ENCODE measurements around the gene MLIP.

Gene MLIP

DNA sequence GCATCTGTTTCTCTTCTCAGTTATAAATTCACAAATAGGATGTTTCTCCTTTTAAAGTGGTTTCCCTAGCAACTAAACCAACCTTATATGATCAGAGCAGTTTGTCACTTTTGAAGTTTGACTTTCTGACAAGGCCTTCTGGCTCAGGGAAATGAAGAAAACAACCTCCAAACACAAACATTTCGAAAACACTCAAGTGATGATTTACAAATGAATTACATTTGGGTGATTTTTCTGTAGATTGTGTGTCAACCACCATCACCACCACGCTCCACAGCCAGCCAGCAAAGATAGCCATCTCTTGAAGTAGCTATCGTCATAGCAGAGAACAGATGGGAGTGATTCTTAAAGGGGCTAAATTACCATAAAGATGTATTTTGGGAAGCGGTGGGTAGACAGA, 16.5 kb upstream of the MLIP start:
- in situ Hi-C loops (cut with HindIII; ENCODE audit: low sequenced_read_pairs): no loop called here

DNA sequence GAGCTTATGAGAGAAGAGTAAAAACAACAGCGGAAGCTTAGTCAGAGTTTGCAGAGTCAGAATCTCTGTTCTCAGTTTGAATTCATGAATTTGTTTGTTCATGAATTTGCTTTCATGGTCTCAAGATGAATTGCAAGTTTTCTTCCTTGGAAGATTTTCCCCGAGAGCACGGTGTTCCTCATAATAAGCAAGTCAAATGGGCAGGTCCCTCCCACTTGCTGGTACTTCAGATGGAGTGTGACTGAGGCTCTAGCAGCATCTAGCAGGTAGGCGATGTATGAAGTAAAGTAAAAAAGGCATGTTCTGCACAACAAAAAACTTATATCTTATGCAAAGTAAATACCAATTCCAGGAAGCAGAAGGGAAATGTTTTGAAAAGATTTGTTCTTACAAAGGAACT, 15.5 kb upstream of the MLIP start:
- in situ Hi-C loops (cut with HindIII; ENCODE audit: low sequenced_read_pairs): no loop called here

DNA sequence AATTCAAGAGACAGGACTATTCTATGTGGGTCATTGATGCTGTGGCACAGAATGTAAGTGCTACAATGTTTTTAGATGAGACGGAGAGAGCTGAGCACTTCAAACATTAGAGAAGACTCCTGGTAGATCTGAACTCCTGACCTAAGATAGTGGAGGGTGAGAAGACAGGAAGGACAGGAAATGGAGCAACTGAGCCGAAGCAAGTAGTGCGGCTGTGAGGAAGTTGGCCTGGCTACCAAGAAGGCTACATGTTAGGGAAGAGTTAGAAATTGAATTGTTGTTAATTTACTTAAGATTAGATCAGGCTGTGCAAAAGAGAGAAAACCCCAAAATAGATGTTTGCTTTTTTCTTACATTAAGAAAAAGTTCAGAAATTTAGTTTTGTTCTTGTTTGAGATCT, 14.4 kb upstream of the MLIP start:
- in situ Hi-C loops (cut with HindIII; ENCODE audit: low sequenced_read_pairs): no loop called here

DNA sequence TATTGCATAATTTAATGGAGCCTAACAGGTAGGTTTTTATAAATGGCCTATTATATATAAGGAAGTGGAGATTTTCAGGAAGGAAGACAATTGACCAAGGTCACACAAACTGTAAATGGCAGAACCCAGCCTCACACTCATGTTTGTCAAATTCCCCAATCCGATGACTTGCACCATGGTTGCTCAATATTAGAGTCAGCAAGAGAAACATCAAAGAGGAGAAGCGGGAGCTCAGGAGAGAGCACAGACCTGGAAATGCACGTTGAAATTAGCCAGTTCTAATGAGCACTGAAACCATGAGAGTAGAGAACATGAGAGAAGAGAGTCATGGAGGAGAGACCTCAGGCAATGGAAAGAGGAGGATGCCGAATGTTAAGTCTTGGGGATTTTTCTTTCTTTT, 13.5 kb upstream of the MLIP start:
- in situ Hi-C loops (cut with HindIII; ENCODE audit: low sequenced_read_pairs): no loop called here

DNA sequence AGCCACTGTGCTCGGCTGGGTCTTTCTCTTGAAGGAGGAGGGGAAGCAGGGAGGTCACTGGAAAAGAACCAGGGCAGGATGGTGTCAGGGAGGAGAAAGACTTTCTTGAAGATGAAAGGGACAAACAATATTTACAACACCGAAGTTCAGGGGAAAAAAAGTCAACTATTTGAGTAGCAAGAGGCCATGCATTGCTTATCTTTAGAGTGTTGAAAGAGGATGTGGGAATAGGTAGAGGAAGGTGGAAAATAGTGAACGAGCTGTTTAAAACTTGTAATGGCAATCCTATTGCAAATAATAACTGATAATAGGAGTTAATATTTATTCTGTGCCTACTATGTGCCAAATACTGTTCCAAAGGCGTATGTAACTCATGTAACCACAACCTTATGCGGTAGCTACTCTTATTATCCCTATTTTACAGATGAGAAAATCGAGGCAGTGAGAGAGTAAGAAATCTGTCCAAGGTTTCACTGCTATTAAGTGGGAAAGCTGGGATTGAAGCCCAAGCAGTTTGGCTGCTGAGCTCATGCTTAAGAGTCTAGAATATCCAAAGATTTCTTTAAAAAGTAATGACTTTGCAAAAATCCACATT, 12.7 kb upstream of the MLIP start:
- in situ Hi-C loops (cut with HindIII; ENCODE audit: low sequenced_read_pairs): no loop called here

DNA sequence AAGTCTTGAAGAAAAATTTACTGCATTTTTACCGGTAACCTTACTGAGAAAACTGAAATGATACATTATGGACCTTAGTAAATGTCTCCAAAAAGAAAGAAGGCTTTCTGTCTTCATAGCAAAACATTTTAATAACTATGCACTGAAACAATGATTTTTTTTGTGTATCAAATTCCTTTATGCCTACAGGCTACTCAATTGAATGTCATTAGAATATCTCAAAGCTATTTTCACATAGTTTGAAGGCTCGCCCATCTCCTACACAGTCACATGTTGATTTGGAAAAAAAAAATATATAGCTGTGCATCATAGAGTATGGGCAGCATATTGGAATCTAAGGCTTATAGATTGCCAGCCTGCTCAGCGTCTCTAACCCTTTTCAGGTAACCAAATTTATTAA, 12.0 kb upstream of the MLIP start:
- in situ Hi-C loops (cut with HindIII; ENCODE audit: low sequenced_read_pairs): no loop called here

DNA sequence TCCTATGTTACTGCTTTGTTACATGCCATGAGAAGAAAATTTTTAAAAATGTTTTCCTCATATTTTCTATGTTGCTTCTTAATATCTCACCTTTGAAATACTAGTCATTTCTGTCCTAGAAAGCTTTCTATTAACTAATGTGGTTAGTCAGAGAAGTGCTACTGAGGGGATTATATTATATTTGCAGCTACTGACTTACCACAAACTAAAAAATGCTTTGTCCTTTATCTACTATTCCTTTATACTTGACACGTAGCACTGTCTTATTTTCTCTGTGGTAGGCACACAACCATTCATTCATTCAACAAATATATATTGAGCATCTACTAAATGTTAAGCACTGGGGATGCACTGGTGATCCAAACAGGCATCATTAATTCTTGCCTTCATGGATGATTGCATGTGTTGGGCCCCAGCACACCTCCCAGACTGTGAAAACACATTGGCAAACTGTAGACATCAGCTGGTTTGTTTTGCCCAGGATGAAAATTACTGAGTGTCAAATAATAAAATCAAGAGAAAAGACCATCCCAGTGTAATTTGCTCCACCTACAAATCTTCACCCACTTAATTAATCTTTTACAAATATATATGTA, 10.7 kb upstream of the MLIP start:
- in situ Hi-C loops (cut with HindIII; ENCODE audit: low sequenced_read_pairs): no loop called here

DNA sequence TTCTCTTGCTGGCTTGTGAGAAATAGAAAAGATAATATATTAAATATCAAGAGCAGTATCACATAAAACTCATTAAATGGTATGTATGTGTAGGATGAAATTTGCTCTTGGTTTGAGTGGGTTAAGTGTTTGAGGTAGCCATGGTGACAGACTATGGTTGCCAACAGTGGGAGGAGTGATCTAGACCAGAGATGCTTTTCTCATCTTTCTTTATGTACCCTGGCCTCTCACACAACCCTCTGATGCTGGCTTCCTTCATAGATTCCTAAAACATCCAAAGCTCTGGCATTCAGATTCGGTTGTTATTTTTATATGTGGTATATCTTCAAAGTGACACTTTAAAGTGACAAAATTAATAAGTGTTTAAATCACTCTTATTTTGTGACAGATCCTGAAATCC, 9.0 kb upstream of the MLIP start:
- in situ Hi-C loops (cut with HindIII; ENCODE audit: low sequenced_read_pairs): no loop called here

DNA sequence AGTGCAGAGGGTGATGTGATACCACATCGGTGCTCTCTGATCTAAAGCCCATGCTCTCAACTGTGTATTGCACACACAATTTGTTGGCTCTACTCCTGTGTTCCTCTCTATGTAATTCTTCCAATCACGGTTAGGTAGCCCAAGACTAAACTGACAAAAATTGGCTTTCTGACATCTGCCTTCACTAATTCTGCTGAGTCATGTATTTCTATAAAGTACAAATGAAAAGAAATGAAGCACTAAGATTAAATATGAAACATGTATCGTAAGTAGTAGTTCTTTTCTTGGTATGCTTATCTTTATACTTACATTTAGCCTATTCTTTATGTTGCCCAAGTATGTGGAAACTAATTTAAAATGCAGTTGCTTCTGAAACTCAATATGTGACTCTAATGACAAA, 7.7 kb upstream of the MLIP start:
- in situ Hi-C loops (cut with HindIII; ENCODE audit: low sequenced_read_pairs): no loop called here

DNA sequence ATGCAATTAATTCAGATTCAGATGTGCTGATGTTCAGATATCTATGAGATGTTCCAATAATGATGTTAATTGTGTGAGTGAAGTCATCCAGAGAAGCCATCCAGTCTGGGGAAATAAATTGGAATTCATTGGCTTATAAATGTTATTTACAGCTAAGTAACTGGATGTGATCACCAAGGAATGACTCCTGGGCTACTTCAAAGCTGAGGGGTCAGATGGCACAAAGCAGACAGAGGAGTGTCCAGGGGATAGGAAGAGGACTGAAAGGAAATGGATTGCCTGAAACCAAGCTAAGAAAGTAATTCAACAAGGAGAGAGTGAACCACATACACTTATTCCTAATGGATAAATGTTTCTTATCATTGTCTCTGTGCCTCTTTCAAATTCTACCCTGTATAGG, 4.5 kb upstream of the MLIP start:
- in situ Hi-C loops (cut with HindIII; ENCODE audit: low sequenced_read_pairs): no loop called here

DNA sequence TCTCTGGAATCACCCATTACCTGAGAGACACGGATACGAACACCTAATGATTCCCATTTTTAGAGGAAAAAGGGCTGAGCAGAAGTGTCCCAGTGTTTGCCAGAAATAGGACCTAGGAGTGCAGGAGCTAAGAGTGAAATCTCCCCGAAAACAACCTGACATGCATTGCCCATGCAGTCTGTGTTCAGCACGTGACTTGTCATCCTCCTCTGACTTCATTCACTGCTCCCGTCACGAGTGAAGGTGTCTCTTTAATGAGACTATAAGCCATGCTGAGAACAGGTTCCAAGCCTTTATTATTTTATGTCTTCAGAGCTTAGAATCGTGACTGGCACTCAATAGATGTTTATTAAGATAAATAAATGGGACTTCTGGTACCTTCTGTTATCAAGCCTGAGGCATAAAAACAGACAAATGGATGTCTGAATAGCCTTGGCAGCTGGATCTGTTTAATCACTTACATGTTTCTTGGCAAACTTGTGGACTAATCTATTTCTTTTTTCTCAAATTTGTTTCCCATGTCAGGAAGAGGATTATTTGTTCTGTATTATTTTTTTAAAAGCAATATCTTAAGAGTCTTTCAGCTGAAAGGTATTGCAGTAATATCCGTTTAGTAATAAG, 3.7 kb upstream of the MLIP start:
- in situ Hi-C loops (cut with HindIII; ENCODE audit: low sequenced_read_pairs): no loop called here

DNA sequence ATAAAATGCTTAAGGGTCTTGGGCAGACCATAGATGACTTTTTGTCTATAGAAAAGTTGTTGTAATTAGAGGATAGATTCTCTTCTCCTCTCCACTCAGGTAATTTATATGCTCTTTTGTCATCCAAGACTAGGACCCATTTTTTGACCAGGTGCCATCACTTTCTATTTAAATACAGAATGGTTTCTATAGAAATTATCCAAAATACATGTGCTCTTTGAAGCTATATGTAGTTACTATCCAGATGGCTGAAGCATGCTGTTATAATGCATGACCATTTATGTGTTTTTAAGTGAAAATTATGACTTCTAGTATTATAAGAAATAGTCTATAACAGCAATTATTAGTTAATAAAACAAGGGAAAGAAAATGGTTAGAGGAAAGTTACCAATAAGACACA, 3.0 kb upstream of the MLIP start:
- in situ Hi-C loops (cut with HindIII; ENCODE audit: low sequenced_read_pairs): no loop called here

DNA sequence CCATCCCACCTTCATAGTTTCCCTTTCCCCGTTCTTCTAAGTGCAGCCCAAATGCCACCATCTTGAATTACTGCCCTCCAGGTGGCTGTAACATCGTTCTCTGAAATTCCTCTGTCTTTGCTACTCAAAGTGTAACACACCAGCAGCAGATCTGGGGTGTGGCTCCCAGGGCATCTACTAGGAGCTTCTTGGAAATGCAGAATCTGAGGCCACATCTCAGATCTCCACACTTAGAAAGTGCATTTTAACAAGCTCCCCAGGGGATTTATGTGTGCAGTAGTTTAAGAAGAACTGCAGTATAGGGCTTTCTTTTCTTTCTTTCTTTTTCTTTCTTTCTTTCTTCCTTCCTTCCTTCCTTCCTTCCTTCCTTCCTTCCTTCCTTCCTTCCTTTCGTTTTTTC, 1.7 kb upstream of the MLIP start:
- in situ Hi-C loops (cut with HindIII; ENCODE audit: low sequenced_read_pairs): no loop called here

DNA sequence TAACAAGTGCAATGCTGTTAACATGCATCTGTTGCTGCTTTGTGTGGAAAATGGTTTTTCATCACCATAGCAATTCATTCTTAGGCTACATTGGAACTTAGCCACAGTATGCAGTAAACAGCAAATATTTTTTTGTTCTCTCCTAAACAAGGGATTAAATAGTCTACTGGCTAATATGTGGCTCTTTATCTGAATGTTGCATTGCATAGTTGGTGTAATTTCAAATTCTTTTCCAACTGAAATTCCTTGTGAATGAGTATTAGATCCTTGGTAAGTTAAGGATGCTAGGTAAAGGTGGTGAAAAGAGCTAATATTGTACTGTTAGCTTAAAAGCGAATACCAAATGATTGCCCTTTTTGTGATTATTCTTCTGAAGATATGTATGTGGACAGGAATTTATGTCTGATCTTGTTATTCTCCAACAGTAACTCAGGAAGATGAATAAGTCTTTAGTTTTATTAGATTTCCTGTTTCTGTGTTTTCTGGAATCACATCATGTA, 958 bp downstream of the MLIP start:
- in situ Hi-C loops (cut with HindIII; ENCODE audit: low sequenced_read_pairs): no loop called here

DNA sequence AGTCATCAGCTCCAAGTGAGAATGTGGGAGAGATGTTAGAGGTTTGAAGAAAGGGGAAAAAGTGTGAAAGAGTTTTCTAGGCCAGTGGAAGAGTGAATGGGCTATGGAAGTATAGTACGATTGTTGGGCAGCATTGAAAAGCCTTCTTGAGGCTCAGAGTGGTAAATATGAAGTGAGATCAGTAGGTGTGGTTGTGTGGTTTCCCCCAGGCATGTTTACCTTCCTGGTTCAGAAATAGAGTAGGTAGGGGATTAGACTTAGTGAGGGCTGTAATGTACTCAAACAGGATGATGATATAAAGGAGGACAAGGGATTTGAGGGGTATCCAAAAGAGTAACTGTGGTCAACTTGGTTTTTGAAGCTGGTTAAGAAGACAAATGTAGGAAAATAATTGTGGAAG, 3.7 kb downstream of the MLIP start:
- in situ Hi-C loops (cut with HindIII; ENCODE audit: low sequenced_read_pairs): no loop called here

DNA sequence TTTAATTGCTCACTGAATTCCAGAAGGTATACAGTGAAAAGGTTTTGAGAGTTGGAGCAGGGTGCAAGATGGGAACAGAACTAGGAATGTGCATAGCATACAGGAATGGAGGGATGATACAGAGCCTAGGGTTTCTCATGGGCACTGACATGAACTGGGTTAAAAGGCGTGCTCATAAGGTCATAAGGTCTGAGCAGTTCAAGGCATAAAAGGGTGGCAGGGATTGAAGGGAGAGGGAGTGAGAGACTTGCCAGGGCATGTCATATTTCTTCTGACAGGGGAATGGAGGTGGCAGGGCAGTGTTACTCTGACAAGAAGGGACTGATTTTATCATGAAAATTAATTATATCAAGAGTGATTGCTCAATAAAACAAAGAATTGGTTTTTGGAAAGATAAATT, 4.7 kb downstream of the MLIP start:
- in situ Hi-C loops (cut with HindIII; ENCODE audit: low sequenced_read_pairs): no loop called here

DNA sequence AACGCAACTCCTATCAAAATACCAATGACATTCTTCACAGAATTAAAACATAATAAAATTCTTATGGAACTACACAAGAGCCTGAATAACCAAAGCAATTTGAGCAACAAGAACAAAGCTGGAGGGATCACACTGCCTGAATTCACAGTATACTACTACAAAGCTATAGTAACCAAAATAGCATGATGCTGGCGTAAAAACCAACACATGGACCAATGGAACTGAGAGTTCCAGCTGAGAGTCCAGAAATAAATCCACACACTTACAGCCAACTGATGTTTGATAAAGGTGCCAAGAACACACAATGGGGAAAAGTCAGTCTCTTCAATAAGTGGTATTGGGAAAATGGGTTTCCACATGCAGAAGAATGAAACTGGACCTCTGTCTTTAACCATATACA, 6.9 kb downstream of the MLIP start:
- in situ Hi-C loops (cut with HindIII; ENCODE audit: low sequenced_read_pairs): no loop called here

DNA sequence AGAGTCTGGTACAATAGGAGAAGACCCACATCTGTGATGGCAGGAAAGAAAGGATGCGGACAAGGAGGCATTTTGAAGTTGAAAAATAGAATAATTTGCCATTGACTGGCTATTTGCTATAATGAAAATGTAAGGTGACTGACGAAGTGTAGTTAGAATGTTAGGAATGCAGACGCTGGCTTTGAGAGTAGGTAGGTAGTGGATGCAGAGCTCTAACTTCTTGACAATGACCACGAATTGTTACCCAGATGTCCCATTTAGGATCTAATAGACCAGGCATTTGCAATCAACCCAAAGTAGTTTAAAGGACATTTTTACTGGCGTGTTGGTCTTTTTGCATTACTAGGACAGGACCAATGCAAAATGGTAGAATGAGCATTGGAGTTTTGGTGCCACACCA, 14.2 kb downstream of the MLIP start:
- in situ Hi-C loops (cut with HindIII; ENCODE audit: low sequenced_read_pairs): no loop called here

DNA sequence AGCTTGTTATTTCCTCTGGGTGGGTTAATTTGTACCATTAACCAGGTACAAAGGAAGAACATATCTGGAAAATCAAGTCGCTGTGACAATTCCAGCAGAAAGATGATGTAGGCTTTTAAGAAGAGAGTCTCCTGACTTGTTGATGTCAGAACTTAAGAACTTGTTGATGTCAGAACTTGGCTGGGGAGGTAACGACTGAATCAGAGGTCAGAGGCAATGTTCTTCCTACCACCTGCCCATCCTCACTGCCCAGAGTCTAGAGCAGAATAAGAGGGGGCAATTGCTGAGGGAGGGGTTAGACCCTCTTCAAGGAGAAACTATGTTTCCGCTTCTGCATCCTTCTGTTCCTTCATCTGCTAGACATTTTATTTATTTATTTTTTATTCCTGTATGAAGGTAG, 18.9 kb downstream of the MLIP start:
- in situ Hi-C loops (cut with HindIII; ENCODE audit: low sequenced_read_pairs): no loop called here

DNA sequence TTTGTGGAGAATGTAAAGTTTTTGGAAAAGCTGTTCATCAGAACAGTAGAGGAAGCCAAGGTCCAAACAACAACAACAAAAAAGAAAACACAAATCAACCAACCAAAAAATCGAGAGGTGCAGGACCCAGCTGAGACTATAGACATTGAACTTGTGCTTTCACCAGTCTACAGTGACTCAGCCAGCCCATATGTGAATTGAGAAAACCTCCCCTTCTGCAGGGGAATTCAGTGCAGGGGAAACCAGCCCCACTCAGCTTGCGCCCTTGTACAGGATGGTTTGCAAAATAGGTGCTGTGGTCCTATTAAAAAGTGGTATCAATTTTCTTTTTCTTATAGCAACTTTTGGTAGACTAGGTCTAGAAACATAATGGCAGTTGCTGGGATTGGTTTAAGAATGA, 21.3 kb downstream of the MLIP start:
- in situ Hi-C loops (cut with HindIII; ENCODE audit: low sequenced_read_pairs): no loop called here

DNA sequence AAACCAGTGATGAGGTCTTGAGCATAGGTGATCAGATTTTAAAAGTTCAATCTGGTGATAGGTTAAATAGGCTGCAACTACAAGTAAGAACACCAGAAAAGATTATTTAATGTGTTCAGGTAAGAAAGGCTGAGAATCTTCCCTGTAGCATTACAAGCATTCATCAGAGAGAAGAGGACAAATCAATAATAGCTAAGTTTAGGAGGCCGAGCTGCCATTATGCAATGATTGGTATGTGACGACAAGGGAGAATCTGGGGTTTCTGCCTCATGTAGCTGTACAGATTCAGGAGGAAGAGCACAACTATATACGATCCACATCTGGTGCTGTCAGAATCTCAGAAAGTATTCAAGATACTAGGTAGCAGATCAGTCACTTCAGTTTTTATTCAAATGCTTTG, 21.9 kb downstream of the MLIP start:
- in situ Hi-C loops (cut with HindIII; ENCODE audit: low sequenced_read_pairs): no loop called here

DNA sequence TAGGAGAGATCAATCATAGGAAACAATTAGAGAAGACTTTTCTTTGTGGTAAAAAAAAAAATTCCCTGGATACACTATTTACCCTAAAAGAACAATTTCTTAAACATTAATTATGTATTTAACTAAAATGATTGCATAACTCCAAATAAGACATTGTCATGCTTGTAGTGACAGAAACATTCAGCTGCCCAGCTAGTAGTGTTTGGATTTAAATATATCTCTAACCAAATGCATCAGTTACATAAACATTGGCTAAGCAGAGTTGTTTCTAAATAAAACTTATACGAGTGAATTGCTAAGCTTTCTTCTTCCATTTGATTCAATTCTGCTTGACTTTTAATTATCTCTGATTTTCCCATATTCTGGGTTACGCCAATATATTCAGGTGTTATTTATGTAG, 23.7 kb downstream of the MLIP start:
- in situ Hi-C loops (cut with HindIII; ENCODE audit: low sequenced_read_pairs): no loop called here
